GM19328 (cell line): ENCODE measurements around the gene NR5A2.
"Not testable (repeated sequence)": the region's sequence is repeated elsewhere in the genome, so short reads cannot be mapped to it uniquely, and the experiment has no call there.

Source experiments
- ATAC-seq: cut with Tn5 transposase; IDR thresholded peaks from one replicate; pipeline ENCODE4 v1.9.1; 2021; ENCODE audit warnings: mild to moderate bottlenecking, moderate library complexity; ENCODE audit not compliant: unreplicated experiment

Gene NR5A2

GRCh38 chr1:200157715-200158114, 130.2 kb downstream of the NR5A2 start:
- ATAC-seq, result no peak

- ATAC-seq, result no peak
Measured at GRCh38 chr1:200161801-200162200, 134.3 kb downstream of the NR5A2 start.

- ATAC-seq, result no peak
Measured at GRCh38 chr1:200162258-200162657, 134.7 kb downstream of the NR5A2 start.

- no peak for ATAC-seq
Measured at GRCh38 chr1:200162877-200163276, 135.4 kb downstream of the NR5A2 start.

- no peak for ATAC-seq
Measured at GRCh38 chr1:200163911-200164310, 136.4 kb downstream of the NR5A2 start.

DNA sequence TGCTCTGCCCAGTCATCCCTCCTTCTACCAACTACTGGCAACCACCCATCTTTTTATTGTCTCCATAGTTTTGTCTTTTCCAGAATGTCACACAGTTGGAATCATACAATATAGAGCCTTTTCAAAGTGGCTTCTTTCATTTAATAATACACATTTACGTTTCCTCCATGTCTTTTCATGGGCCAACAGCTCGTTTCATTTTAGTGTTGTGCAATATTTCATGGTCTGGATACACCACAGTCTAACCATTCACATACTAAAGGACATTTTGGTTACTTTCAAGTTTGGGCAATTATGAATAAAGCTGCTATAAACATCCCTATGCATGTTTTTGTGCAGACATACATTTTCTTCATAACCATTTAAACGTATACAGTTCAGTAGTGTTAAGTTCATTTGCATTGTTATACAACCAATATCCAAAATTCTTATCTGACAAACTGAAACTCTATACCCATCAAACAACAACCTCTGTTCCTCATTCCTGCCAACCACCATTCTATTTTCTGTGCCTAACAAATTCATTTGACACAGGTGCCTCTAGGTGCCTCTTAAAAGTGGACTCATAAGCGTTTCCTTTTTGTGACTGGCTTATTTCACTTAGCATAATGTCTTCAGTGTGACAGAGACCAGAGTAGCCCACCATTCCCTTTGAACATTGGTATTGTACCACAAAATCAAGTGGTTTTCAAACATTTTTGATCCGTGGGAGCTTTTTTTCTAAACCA, 138.1 kb downstream of the NR5A2 start:
- no peak for ATAC-seq

GRCh38 chr1:200166411-200166810, 138.9 kb downstream of the NR5A2 start:
- no peak for ATAC-seq

DNA sequence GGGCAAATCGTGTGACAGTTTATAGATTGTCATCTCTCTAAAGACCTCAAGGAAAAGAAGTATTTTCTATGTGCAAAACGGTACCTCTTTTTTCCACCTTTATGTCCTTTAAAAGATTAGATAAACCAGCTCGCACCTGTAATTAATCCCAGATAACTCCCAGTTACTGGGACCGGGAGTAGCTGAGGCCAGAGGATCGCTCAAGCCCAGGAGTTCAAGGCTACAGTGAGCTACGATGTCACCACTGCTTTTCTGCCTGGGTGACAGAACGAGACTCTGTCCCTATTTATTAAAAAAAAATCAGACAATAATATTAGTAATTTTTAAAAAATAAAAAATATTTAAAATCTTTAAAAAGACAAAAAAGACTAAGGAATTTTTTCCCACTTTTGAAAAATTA, 141.4 kb downstream of the NR5A2 start:
- ATAC-seq, result no peak

GRCh38 chr1:200172311-200172710, 144.8 kb downstream of the NR5A2 start:
- no peak for ATAC-seq

DNA sequence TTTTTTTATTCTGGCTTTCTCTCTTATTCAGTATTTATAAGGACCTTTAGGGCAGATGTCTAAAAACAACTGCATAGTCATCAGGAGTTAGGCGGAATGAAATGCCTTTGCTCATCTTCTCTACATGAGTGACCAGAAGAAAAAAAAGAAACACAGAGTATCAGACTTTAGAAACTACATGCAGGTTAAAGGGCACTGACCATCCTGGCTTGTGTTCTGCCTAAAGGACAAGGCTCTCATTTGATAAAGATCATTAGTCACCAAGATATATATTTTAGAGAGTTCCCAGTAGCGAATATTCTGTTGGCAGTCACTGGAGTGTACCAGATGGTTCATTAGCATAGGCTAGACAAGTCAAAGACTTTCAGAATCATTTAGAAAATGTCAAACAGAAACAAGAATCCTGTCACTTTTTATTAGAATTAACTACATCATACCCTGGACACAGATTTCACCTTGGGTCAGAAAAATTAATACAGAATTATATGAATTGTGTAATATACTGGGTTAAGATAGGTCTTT, 145.6 kb downstream of the NR5A2 start:
- ATAC-seq, result no peak

DNA sequence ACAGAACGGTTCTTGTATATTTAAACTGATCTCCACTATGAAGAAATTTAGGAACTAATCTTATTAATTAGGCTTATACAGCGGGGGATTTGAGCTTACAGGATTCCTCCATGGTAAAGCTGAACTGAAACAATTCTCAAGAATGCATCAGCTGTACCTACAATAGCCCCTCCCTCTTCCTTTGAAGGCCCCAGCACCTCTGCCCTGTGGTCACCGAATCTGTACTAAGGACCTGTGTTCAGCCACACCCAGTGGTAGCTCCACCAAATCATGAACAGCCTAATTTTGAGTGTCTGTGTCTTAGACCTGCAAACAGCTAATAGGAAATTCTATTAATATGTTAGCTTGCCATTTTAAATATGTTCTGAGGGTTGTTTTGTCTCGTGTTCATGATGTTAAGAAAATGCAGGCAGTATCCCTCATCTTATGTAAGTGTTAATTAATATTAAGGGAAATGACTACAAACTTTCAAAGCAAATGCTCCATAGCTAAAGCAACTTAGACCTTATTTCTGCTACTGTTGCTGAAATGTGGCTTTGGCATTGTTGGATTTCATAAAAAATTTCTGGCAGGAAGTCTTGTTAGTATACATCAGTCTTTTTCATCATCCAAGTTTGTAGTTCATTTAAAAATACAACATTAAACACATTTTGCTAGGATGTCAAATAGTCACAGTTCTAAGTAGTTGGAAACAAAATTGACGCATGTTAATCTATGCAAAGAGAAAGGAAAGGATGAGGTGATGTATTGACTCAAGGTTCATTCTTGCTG, 147.2 kb downstream of the NR5A2 start:
- no peak for ATAC-seq

DNA sequence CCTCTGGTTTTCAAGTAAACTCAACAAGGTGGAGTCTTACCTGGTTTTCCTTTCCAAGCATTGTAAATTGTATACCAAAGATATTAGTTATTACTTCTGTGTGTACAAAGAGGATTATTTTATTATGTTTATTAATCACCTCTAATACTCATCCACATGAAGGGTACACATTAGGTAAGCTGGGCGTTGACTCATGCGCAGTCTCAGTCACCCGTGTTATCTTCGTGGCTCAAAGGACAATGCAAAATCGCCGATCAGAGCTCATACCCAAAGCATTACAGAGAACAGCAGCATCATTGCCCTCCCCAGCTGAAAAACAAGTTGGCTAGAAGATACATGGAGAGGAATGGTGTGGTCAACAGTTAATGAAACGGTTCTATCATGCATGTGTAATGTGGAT, 148.7 kb downstream of the NR5A2 start:
- no peak for ATAC-seq

GRCh38 chr1:200176798-200177197, 149.3 kb downstream of the NR5A2 start:
- no peak for ATAC-seq

DNA sequence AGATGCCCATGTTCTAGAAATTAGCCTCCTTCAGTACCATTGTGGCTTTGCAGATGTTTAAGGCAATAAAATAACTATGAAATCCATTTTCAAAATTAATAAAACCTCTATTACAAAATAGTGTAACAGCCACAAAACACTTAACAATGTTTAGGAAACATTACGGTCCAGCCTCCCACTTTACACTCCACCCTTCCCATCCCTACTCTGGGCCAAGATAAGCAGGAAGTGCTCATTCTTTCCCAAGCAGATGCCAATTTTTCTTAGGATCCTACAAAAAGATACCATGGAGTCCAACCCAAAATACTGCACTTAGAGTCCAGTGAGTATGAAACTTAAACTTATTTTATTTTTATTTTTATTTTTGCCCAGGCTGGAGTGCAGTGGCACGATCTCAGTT, 150.8 kb downstream of the NR5A2 start:
- no peak for ATAC-seq

DNA sequence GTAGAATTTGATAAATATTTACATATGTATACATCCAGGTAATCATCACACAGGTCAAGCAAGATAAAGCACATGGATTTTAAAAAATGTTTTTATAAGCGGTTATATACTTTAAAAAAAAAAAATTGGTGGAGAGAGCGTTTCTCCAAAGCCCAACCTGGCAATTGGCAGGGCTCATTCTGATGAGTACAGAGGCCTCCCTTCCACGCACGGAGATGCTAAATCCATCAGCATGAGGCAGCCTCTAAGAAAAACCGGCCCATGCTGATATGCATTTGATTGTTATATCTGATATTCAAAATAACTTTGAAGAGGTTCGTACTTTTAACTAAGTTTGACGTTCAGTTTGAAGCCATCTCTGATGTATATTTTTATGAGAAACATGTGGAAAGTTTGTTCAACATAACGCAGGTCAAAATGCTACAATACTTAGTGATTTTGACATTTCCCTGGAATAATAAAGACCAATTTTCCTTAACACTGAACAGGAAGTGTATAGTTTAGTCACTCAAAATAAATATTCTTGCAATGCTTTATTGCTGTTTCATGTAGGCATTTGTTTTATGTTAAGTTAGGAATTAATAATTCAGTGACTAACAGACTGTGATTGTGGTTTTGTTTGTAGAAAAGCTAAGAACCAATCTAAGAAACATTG, 151.7 kb downstream of the NR5A2 start:
- ATAC-seq, result no peak

DNA sequence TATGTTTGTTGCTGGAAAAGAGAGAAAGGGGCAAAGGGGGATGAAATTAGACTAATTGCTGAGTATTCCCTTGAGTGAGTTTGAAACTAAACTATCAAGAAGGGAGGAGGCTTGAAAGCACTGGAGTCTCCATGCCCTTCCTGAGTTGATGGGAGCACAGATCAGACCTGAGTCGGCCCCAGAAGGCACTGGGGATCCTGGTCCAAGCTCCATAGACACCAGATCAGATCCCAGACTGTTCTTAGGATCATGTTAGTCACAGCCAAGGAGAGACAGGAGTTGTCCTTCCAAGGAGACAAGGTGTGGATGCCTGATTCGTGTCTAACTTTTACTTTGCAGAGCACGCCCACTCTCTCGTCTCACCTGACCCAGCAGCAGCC, 152.3 kb downstream of the NR5A2 start:
- ATAC-seq, result no peak

GRCh38 chr1:200180821-200181220, 153.3 kb downstream of the NR5A2 start:
- no peak for ATAC-seq

DNA sequence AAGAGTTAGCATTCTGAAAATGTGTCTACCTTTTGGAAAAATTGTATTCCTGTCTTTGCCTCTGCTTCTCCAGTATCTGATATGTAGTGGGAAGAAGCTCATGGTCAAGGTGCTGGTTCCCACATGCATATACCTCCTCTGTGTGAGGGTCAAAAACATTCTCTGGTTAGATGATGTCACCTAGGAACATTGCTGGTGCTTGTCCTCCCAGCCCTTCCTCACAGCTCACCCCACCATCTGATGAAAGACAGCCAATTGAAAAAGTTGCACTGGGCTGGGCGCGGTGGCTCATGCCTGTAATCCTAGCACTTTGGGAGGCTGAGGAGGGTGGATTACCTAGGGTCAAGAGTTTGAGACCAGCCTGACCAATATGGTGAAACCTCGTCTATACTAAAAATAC, 154.4 kb downstream of the NR5A2 start:
- no peak for ATAC-seq

DNA sequence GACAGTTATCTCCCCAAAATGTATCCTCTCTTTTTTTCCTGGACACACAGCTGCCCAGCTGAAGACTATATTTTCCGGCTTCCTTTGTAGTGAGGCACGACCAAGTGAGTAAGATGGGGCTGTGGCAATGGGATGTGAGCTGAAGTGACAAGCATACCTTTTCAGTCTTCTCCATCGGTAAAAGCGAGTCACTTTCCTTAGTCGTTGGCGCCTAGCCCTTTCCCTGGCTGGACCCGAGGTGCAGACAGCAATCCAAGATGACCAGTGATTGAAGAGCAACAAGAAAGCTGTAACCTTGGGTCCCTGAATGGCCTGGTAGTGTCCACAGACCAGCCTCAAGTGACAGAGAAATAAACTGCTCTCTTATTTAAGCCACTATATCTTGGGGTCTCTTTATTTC, 155.2 kb downstream of the NR5A2 start:
- ATAC-seq, result no peak

DNA sequence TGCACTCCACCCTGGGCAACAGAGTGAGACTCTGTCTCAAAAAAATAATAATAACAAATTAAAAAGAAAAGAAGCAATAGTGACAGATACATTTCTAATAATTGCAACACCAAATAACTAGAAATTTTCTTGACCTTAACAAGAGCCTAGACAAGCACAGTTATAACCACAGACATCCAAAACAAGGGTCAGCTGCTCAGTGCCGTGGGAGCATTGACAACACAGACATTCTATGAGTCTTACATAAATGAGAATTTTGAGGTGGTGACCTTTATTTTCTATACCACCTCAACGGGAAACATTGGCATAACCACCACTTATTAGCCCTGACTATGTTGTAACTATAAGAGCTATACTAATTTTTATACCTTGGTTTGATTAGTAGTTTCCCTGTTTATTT, 156.1 kb downstream of the NR5A2 start:
- ATAC-seq, result no peak

DNA sequence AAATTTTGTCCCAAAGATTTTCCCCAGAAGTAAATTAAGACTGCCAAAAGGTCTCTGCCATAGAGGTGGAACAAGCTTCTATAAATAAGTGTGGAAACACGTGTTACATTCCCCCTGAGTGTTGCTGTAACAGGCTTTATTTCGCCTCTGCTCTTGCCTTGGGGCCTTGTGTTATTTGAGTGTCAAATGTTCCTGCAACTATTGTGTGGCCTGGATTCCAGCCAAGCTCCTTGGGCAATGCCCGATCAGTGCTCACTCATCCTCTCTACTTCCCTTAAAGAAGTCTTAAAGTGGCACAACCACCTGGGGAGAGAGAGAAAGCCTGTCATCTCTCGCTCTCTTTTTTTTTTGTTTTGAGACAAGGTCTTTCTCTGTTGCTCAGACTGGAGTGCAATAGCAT, 156.7 kb downstream of the NR5A2 start:
- no peak for ATAC-seq

GRCh38 chr1:200185191-200185590, 157.7 kb downstream of the NR5A2 start:
- ATAC-seq, result not testable (repeated sequence)
